ENCODE results near the gene IRX2. TPM values are rescaled to one million over a fixed set of nuclear protein-coding genes. Genes with fewer than 3 reads are reported as not detected.

Gene IRX2
- polyA plus RNA-seq, 3 donors: not detected

GRCh38 chr5:2708751-2709150, 42.7 kb downstream of the IRX2 start:
- H3K4me2 ChIP-seq (replicated peaks; ENCODE audit: extremely low read depth, low read length, poor library complexity, severe bottlenecking): no peak overlapping the region
- 89% methylated on average over 6 of the region's 10 CpGs for WGBS (ENCODE audit: insufficient coverage)
- no peak overlapping the region for H3K4me3 Mint-ChIP-seq
- no peak overlapping the region for H3K4me3 ChIP-seq (replicated peaks in 1 of 3; ENCODE audit: low read depth in 2 of 3, low read length in 3 of 3)
- H3K9me3 ChIP-seq (replicated peaks in 1 of 2; ENCODE audit: control insufficient read depth in 1 of 2, insufficient read depth in 1 of 2, low read length in 2 of 2): no peaks in the 10 kb centered on the region
- no peaks in the 10 kb centered on the region for H3K4me1 ChIP-seq (ENCODE audit: control insufficient read depth in 1 of 2, insufficient read depth in 2 of 2, low read length in 2 of 2)
- no peaks in the 10 kb centered on the region for H3K36me3 ChIP-seq (replicated peaks in 1 of 2; ENCODE audit: control insufficient read depth in 1 of 2, insufficient read depth in 2 of 2, low read length in 2 of 2)
- H3K79me2 ChIP-seq (ENCODE audit: insufficient read depth, low read length): no peaks in the 10 kb centered on the region
- H3K36me3 Mint-ChIP-seq: no peaks in the 10 kb centered on the region
- DNase-seq: no peak
- H3K9ac ChIP-seq (ENCODE audit: insufficient read depth, low read length, poor library complexity, severe bottlenecking): no peak overlapping the region
- no peak for TF ChIP-seq CTCF (IDR thresholded peaks at IDR 0.05)
- H3K27ac ChIP-seq (ENCODE audit: low read depth in 1 of 2, low read length in 2 of 2): no peak overlapping the region
- H3K4me1 Mint-ChIP-seq: no peaks in the 10 kb centered on the region
- no peak overlapping the region for H2AFZ ChIP-seq (ENCODE audit: insufficient read depth, low read depth, low read length, poor library complexity, severe bottlenecking)
- no peak overlapping the region for H3K27ac Mint-ChIP-seq
- no peaks in the 10 kb centered on the region for H4K20me1 ChIP-seq (ENCODE audit: insufficient read depth, low read length)
- intact Hi-C loops (cut with micrococcal nuclease): no loop called here
- H3K9me3 Mint-ChIP-seq: peaks cover 0 to 6% (median 0%) of the 10 kb centered on the region in 7 donors
- no peaks in the 10 kb centered on the region for H3K27me3 ChIP-seq (ENCODE audit: control insufficient read depth in 2 of 2, insufficient read depth in 2 of 2, low read length in 2 of 2)
- H3K27me3 Mint-ChIP-seq (ENCODE audit: low read depth in 3 of 3): peaks cover 2 to 6% (median 3%) of the 10 kb centered on the region in 3 donors

GRCh38 chr5:2708132-2708531, 43.3 kb downstream of the IRX2 start:
- Histone ChIP-seq H3K79me2 (ENCODE audit: insufficient read depth, low read length) (no peaks in the 10 kb centered on the region), H3K4me3 (replicated peaks in 1 of 3; ENCODE audit: low read depth in 2 of 3, low read length in 3 of 3) (no peak overlapping the region), H3K27ac (ENCODE audit: low read depth in 1 of 2, low read length in 2 of 2) (no peak overlapping the region), H3K36me3 (replicated peaks in 1 of 2; ENCODE audit: control insufficient read depth in 1 of 2, insufficient read depth in 2 of 2, low read length in 2 of 2) (no peaks in the 10 kb centered on the region), H3K9ac (ENCODE audit: insufficient read depth, low read length, poor library complexity, severe bottlenecking) (no peak overlapping the region), H3K4me2 (replicated peaks; ENCODE audit: extremely low read depth, low read length, poor library complexity, severe bottlenecking) (no peak overlapping the region), H3K9me3 (replicated peaks in 1 of 2; ENCODE audit: control insufficient read depth in 1 of 2, insufficient read depth in 1 of 2, low read length in 2 of 2) (no peaks in the 10 kb centered on the region), H3K4me1 (ENCODE audit: control insufficient read depth in 1 of 2, insufficient read depth in 2 of 2, low read length in 2 of 2) (no peaks in the 10 kb centered on the region), H2AFZ (ENCODE audit: insufficient read depth, low read depth, low read length, poor library complexity, severe bottlenecking) (no peak overlapping the region), H3K27me3 (ENCODE audit: control insufficient read depth in 2 of 2, insufficient read depth in 2 of 2, low read length in 2 of 2) (no peaks in the 10 kb centered on the region), H4K20me1 (ENCODE audit: insufficient read depth, low read length) (no peaks in the 10 kb centered on the region)
- peaks cover 2 to 6% (median 3%) of the 10 kb centered on the region in 3 donors for H3K27me3 Mint-ChIP-seq (ENCODE audit: low read depth in 3 of 3)
- no peaks in the 10 kb centered on the region for H3K36me3 Mint-ChIP-seq
- TF ChIP-seq CTCF (IDR thresholded peaks at IDR 0.05): no peak
- no peaks in the 10 kb centered on the region for H3K4me1 Mint-ChIP-seq
- H3K9me3 Mint-ChIP-seq: peaks cover 0 to 6% (median 0%) of the 10 kb centered on the region in 7 donors
- H3K4me3 Mint-ChIP-seq: no peak overlapping the region
- intact Hi-C loops (cut with micrococcal nuclease): no loop called here
- 89% methylated on average over 15 of the region's 15 CpGs for WGBS (ENCODE audit: insufficient coverage)
- H3K27ac Mint-ChIP-seq: no peak overlapping the region
- DNase-seq: no peak
